ENCODE data around the gene TOMM6.

The TOMM6 gene

DNA sequence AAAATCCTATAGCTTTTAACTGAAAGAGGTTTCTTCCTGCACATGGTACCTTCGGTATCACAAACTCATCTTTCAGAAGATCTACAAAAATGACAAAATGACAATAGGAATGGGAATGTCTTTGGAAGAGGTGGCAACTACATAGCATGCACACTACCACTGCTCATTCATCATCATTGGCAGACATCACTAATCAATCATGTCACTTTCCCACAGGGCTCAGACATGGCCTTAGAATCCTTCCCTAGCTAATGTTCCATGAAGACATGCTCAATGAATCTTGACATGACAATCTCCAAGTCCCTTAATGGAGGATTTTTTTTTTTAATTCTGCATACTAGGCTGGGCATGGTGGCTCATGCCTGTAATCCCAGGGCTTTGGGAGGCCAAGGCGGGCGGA lies 37.1 kb upstream of the TOMM6 start:
- Histone ChIP-seq H3K27me3 (ENCODE audit: control insufficient read depth in 3 of 3, insufficient read depth in 3 of 3, low read depth in 1 of 3, low read length in 3 of 3) (peaks cover 0 to 49% (median 0%) of the 10 kb centered on the region in 3 experiments), H2BK15ac (ENCODE audit: low read length) (no peak overlapping the region), H3K4ac (ENCODE audit: low read length) (no peak overlapping the region), H3K79me1 (ENCODE audit: low read depth, low read length) (no peaks in the 10 kb centered on the region), H4K91ac (ENCODE audit: low read depth, low read length, poor library complexity) (no peak overlapping the region), H3K4me3 (ENCODE audit: low read length in 2 of 2) (no peak overlapping the region), H3K36me3 (replicated peaks in 1 of 2; ENCODE audit: control insufficient read depth in 2 of 2, insufficient read depth in 2 of 2, low read length in 2 of 2) (no peaks in the 10 kb centered on the region), H3K4me2 (ENCODE audit: insufficient read depth, low read length, poor library complexity, severe bottlenecking) (no peak overlapping the region), H2BK12ac (ENCODE audit: low read length) (no peak overlapping the region), H3K9ac (ENCODE audit: low read depth, low read length, poor library complexity) (no peak overlapping the region), H3K18ac (ENCODE audit: low read length) (no peak overlapping the region), H2AFZ (ENCODE audit: low read length) (no peak overlapping the region), H3K14ac (ENCODE audit: low read length) (no peak overlapping the region), H2BK120ac (ENCODE audit: low read depth, low read length) (no peak overlapping the region), H3K4me1 (ENCODE audit: control insufficient read depth in 2 of 2, insufficient read depth in 1 of 2, low read depth in 1 of 2, low read length in 2 of 2) (no peaks in the 10 kb centered on the region), H2BK5ac (ENCODE audit: low read length) (no peak overlapping the region), H2AK5ac (ENCODE audit: low read depth, low read length) (no peak overlapping the region), H3K27ac (replicated peaks; ENCODE audit: low read length) (no peak overlapping the region), H4K8ac (ENCODE audit: low read depth, low read length) (no peak overlapping the region), H3K9me3 (replicated peaks in 1 of 2; ENCODE audit: control insufficient read depth in 2 of 2, insufficient read depth in 1 of 2, low read depth in 1 of 2, low read length in 2 of 2) (peaks cover 0 to 2% of the 10 kb centered on the region in 2 donors), H3K23ac (ENCODE audit: low read depth, low read length, poor library complexity) (no peak overlapping the region)
- WGBS, 2 donors (ENCODE audit: extremely low coverage in 2 of 2, insufficient read length in 2 of 2, insufficient replicate concordance in 1 of 2) = no CpG with 5 or more reads among the region's 3 CpGs
- DNase-seq (ENCODE audit: low spot score) = no peak

DNA sequence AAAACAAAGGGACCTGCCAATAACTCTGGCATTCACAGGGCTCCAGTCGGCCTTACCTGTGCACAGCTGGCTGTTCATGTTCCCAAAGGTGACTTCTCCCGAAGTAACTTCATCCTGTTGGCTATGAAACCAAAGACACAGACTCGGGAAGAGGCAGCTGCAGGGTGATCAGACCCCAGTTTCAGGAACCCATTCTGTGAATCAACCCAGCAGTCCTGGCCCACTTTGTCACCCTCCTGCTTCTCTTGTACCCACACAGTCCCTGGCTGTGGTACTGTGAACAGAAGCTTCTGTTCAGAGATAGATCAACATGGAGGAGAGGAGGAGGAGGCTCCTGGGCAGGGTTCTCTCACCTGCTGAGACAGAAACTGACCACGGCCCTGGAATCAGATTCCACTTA lies 31.6 kb upstream of the TOMM6 start:
- H3K4me3 ChIP-seq (ENCODE audit: low read length in 2 of 2) = no peak overlapping the region
- H2AK5ac ChIP-seq (ENCODE audit: low read depth, low read length) = no peak overlapping the region
- no CpG with 5 or more reads among the region's 4 CpGs for WGBS, 2 donors (ENCODE audit: extremely low coverage in 2 of 2, insufficient read length in 2 of 2, insufficient replicate concordance in 1 of 2)
- H4K8ac ChIP-seq (ENCODE audit: low read depth, low read length) = no peak overlapping the region
- H3K9me3 ChIP-seq (replicated peaks in 1 of 2; ENCODE audit: control insufficient read depth in 2 of 2, insufficient read depth in 1 of 2, low read depth in 1 of 2, low read length in 2 of 2) = no peaks in the 10 kb centered on the region
- H3K23ac ChIP-seq (ENCODE audit: low read depth, low read length, poor library complexity) = no peak overlapping the region
- H3K36me3 ChIP-seq (replicated peaks in 1 of 2; ENCODE audit: control insufficient read depth in 2 of 2, insufficient read depth in 2 of 2, low read length in 2 of 2) = no peaks in the 10 kb centered on the region
- H3K27ac ChIP-seq (replicated peaks; ENCODE audit: low read length) = no peak overlapping the region
- no peak overlapping the region for H2BK120ac ChIP-seq (ENCODE audit: low read depth, low read length)
- no peaks in the 10 kb centered on the region for H3K79me1 ChIP-seq (ENCODE audit: low read depth, low read length)
- DNase-seq (ENCODE audit: low spot score) = no peak
- H3K14ac ChIP-seq (ENCODE audit: low read length) = no peak overlapping the region
- H2BK5ac ChIP-seq (ENCODE audit: low read length) = no peak overlapping the region
- no peak overlapping the region for H3K18ac ChIP-seq (ENCODE audit: low read length)
- H4K91ac ChIP-seq (ENCODE audit: low read depth, low read length, poor library complexity) = no peak overlapping the region
- no peak overlapping the region for H2BK12ac ChIP-seq (ENCODE audit: low read length)
- H2AFZ ChIP-seq (ENCODE audit: low read length) = no peak overlapping the region
- no peak overlapping the region for H3K4ac ChIP-seq (ENCODE audit: low read length)
- no peak overlapping the region for H3K9ac ChIP-seq (ENCODE audit: low read depth, low read length, poor library complexity)
- peaks cover 0 to 48% (median 0%) of the 10 kb centered on the region in 3 experiments for H3K27me3 ChIP-seq (ENCODE audit: control insufficient read depth in 3 of 3, insufficient read depth in 3 of 3, low read depth in 1 of 3, low read length in 3 of 3)
- H2BK15ac ChIP-seq (ENCODE audit: low read length) = no peak overlapping the region
- H3K4me2 ChIP-seq (ENCODE audit: insufficient read depth, low read length, poor library complexity, severe bottlenecking) = no peak overlapping the region
- no peaks in the 10 kb centered on the region for H3K4me1 ChIP-seq (ENCODE audit: control insufficient read depth in 2 of 2, insufficient read depth in 1 of 2, low read depth in 1 of 2, low read length in 2 of 2)

DNA sequence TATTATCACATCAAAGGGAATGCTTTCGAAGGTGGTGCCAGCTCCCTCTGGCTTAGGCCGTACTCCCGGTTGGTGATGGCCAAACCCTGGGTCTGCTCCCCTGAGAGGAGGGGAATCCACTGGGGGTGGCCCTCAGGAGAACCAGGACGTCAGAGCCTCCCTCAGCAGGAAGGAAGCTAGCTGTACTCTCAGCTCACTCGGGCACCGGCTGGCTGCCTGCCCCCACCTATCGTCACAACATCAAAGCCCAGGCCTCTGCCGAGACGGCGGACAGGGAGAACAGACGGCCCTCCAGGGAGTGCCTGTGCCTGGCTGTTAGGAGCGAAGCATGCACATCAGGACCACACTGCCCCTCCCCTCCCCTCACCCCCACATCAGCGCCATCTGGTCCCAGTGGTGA lies 31.1 kb upstream of the TOMM6 start:
- Histone ChIP-seq H3K23ac (ENCODE audit: low read depth, low read length, poor library complexity) (no peak overlapping the region), H2AK5ac (ENCODE audit: low read depth, low read length) (no peak overlapping the region), H3K27me3 (ENCODE audit: control insufficient read depth in 3 of 3, insufficient read depth in 3 of 3, low read depth in 1 of 3, low read length in 3 of 3) (peaks cover 0 to 44% (median 0%) of the 10 kb centered on the region in 3 experiments), H3K9ac (ENCODE audit: low read depth, low read length, poor library complexity) (no peak overlapping the region), H2BK120ac (ENCODE audit: low read depth, low read length) (no peak overlapping the region), H3K4ac (ENCODE audit: low read length) (no peak overlapping the region), H4K91ac (ENCODE audit: low read depth, low read length, poor library complexity) (no peak overlapping the region), H3K4me3 (ENCODE audit: low read length in 2 of 2) (no peak overlapping the region), H3K79me1 (ENCODE audit: low read depth, low read length) (no peaks in the 10 kb centered on the region), H3K36me3 (replicated peaks in 1 of 2; ENCODE audit: control insufficient read depth in 2 of 2, insufficient read depth in 2 of 2, low read length in 2 of 2) (no peaks in the 10 kb centered on the region), H3K18ac (ENCODE audit: low read length) (no peak overlapping the region), H2BK5ac (ENCODE audit: low read length) (no peak overlapping the region), H3K9me3 (replicated peaks in 1 of 2; ENCODE audit: control insufficient read depth in 2 of 2, insufficient read depth in 1 of 2, low read depth in 1 of 2, low read length in 2 of 2) (no peaks in the 10 kb centered on the region), H4K8ac (ENCODE audit: low read depth, low read length) (no peak overlapping the region), H2BK12ac (ENCODE audit: low read length) (no peak overlapping the region), H3K4me1 (ENCODE audit: control insufficient read depth in 2 of 2, insufficient read depth in 1 of 2, low read depth in 1 of 2, low read length in 2 of 2) (no peaks in the 10 kb centered on the region), H3K27ac (replicated peaks; ENCODE audit: low read length) (no peak overlapping the region), H3K14ac (ENCODE audit: low read length) (no peak overlapping the region), H2AFZ (ENCODE audit: low read length) (no peak overlapping the region), H3K4me2 (ENCODE audit: insufficient read depth, low read length, poor library complexity, severe bottlenecking) (no peak overlapping the region), H2BK15ac (ENCODE audit: low read length) (no peak overlapping the region)
- WGBS, 2 donors (ENCODE audit: extremely low coverage in 2 of 2, insufficient read length in 2 of 2, insufficient replicate concordance in 1 of 2) = no CpG with 5 or more reads among the region's 13 CpGs
- no peak for DNase-seq (ENCODE audit: low spot score)

DNA sequence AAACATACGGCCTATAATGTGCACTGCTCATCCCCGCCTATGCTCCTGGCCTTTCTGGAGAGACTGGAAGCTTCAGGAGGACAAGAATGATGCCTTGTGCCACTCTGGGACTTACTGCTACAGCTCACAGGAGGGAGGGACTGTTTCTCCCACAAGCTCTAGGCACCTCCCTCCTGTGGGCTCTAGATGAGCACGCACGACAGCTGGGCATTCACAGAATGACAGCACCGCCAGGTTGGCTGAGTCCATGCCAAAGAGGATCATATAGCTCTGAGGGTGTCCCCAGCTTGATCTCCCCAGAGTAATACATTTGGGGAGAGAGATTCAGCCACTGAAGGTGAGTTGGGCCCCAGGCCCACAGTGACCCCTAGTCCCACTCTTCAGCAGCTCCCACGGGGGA lies 30.2 kb upstream of the TOMM6 start:
- Histone ChIP-seq H3K14ac (ENCODE audit: low read length) (no peak overlapping the region), H3K23ac (ENCODE audit: low read depth, low read length, poor library complexity) (no peak overlapping the region), H3K4me2 (ENCODE audit: insufficient read depth, low read length, poor library complexity, severe bottlenecking) (no peak overlapping the region), H4K91ac (ENCODE audit: low read depth, low read length, poor library complexity) (no peak overlapping the region), H3K4me3 (ENCODE audit: low read length in 2 of 2) (no peak overlapping the region), H3K36me3 (replicated peaks in 1 of 2; ENCODE audit: control insufficient read depth in 2 of 2, insufficient read depth in 2 of 2, low read length in 2 of 2) (no peaks in the 10 kb centered on the region), H3K4ac (ENCODE audit: low read length) (no peak overlapping the region), H3K9ac (ENCODE audit: low read depth, low read length, poor library complexity) (no peak overlapping the region), H2AK5ac (ENCODE audit: low read depth, low read length) (no peak overlapping the region), H2BK120ac (ENCODE audit: low read depth, low read length) (no peak overlapping the region), H2BK5ac (ENCODE audit: low read length) (no peak overlapping the region), H3K79me1 (ENCODE audit: low read depth, low read length) (no peaks in the 10 kb centered on the region), H4K8ac (ENCODE audit: low read depth, low read length) (no peak overlapping the region), H3K9me3 (replicated peaks in 1 of 2; ENCODE audit: control insufficient read depth in 2 of 2, insufficient read depth in 1 of 2, low read depth in 1 of 2, low read length in 2 of 2) (no peaks in the 10 kb centered on the region), H3K27ac (replicated peaks; ENCODE audit: low read length) (no peak overlapping the region), H2BK15ac (ENCODE audit: low read length) (no peak overlapping the region), H3K18ac (ENCODE audit: low read length) (no peak overlapping the region), H2BK12ac (ENCODE audit: low read length) (no peak overlapping the region), H3K27me3 (ENCODE audit: control insufficient read depth in 3 of 3, insufficient read depth in 3 of 3, low read depth in 1 of 3, low read length in 3 of 3) (peaks cover 0 to 41% (median 0%) of the 10 kb centered on the region in 3 experiments), H3K4me1 (ENCODE audit: control insufficient read depth in 2 of 2, insufficient read depth in 1 of 2, low read depth in 1 of 2, low read length in 2 of 2) (no peaks in the 10 kb centered on the region), H2AFZ (ENCODE audit: low read length) (no peak overlapping the region)
- no peak for DNase-seq (ENCODE audit: low spot score)
- no CpG with 5 or more reads among the region's 6 CpGs for WGBS, 2 donors (ENCODE audit: extremely low coverage in 2 of 2, insufficient read length in 2 of 2, insufficient replicate concordance in 1 of 2)

All from neuronal stem cell (in vitro differentiated cells).